OCI-LY7 (cell line): ENCODE data around the gene SIK3.

ENCODE experiments used
- EZH2phosphoT487 ChIP-seq: fragments of 200-600 bp; sonication (generic); IDR thresholded peaks from 2 replicates; pipeline ENCODE4 v1.6.1; 2018; ENCODE audit warnings: low read depth, borderline replicate concordance, mild to moderate bottlenecking, mixed run types, antibody characterized with exemption, low read length, moderate library complexity, mixed read lengths
- TF ChIP-seq, protein P1 (sequence below): fragments of 200-600 bp; sonication (generic); conservative IDR thresholded peaks from 2 replicates; pipeline ENCODE4 v1.5.1; 2014; ENCODE audit warnings: mild to moderate bottlenecking, antibody characterized with exemption, low read length, moderate library complexity, mixed read lengths

DNA sequence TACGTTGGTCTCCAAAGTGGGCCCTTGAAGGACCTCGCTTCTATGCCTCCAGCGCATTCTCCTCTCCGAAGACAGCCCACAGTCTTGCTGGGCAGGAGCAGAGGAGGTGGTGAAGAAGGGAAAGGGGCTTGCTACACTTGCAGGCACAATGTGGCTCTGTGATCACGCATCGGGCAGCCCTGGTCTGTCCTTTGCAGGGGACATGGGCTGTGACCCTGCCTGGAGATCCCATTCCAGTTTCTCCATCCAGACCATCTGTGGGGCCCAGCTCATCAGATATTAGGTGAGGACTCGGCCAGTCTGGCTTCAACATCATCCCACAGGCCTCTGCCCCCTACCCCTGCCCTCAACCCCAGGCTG, 261.6 kb downstream of the SIK3 start:
- TF ChIP-seq, protein P1, sequence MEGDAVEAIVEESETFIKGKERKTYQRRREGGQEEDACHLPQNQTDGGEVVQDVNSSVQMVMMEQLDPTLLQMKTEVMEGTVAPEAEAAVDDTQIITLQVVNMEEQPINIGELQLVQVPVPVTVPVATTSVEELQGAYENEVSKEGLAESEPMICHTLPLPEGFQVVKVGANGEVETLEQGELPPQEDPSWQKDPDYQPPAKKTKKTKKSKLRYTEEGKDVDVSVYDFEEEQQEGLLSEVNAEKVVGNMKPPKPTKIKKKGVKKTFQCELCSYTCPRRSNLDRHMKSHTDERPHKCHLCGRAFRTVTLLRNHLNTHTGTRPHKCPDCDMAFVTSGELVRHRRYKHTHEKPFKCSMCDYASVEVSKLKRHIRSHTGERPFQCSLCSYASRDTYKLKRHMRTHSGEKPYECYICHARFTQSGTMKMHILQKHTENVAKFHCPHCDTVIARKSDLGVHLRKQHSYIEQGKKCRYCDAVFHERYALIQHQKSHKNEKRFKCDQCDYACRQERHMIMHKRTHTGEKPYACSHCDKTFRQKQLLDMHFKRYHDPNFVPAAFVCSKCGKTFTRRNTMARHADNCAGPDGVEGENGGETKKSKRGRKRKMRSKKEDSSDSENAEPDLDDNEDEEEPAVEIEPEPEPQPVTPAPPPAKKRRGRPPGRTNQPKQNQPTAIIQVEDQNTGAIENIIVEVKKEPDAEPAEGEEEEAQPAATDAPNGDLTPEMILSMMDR = no peak
- TF ChIP-seq EZH2phosphoT487 = no peak
